BE2C (cell line): ENCODE results near the gene DKK1.

ENCODE experiments used
- DNase-seq: peaks from one replicate; pipeline ENCODE4 v3.0.0-alpha.2; 2020
- H3K27me3 ChIP-seq: fragments of 250-450 bp; sonication (Bioruptor Pico); 2 replicates; pipeline ENCODE4 v1.5.1; 2020; ENCODE audit warnings: mild to moderate bottlenecking
- H3K36me3 ChIP-seq: fragments of 250-450 bp; sonication (Bioruptor Pico); 2 replicates; pipeline ENCODE4 v1.5.1; 2020; ENCODE audit warnings: mild to moderate bottlenecking
- H3K4me1 ChIP-seq: fragments of 250-450 bp; sonication (Bioruptor Pico); 2 replicates; pipeline ENCODE4 v1.5.1; 2020
- H3K4me3 ChIP-seq: 2 replicates; pipeline ENCODE4 v1.5.1; 2011; ENCODE audit warnings: low read depth, low read length
- H3K9me3 ChIP-seq: fragments of 250-450 bp; sonication (Bioruptor Pico); 2 replicates; pipeline ENCODE4 v1.5.1; 2020
- CTCF ChIP-seq: IDR thresholded peaks from 2 replicates; pipeline ENCODE4 v1.5.1; 2012; ENCODE audit warnings: mild to moderate bottlenecking, low read depth, low read length

Gene DKK1

GRCh38 chr10:52318822-52319464 is 4.9 kb downstream of the DKK1 start:
- DNase-seq: no peak
- Histone ChIP-seq H3K4me3 (no peak overlapping the region), H3K9me3 (no peaks in the 10 kb centered on the region), H3K27me3 (no peaks in the 10 kb centered on the region), H3K4me1 (no peaks in the 10 kb centered on the region), H3K36me3 (no peaks in the 10 kb centered on the region)
- TF ChIP-seq CTCF: no peak

- Histone ChIP-seq H3K4me3 (no peak overlapping the region), H3K9me3 (no peaks in the 10 kb centered on the region), H3K27me3 (no peaks in the 10 kb centered on the region), H3K4me1 (no peaks in the 10 kb centered on the region), H3K36me3 (no peaks in the 10 kb centered on the region)
- TF ChIP-seq CTCF: no peak
- no peak for DNase-seq
Observed at GRCh38 chr10:52319926-52320325, 5.8 kb downstream of the DKK1 start.

GRCh38 chr10:52322323-52322722 is 8.2 kb downstream of the DKK1 start:
- no peak for DNase-seq
- no peaks in the 10 kb centered on the region for H3K9me3 ChIP-seq
- no peaks in the 10 kb centered on the region for H3K36me3 ChIP-seq
- no peak for TF ChIP-seq CTCF
- no peak overlapping the region for H3K4me3 ChIP-seq
- H3K27me3 ChIP-seq: no peaks in the 10 kb centered on the region
- no peaks in the 10 kb centered on the region for H3K4me1 ChIP-seq

GRCh38 chr10:52322936-52323335 is 8.9 kb downstream of the DKK1 start:
- Histone ChIP-seq H3K36me3 (no peaks in the 10 kb centered on the region), H3K9me3 (no peaks in the 10 kb centered on the region), H3K27me3 (no peaks in the 10 kb centered on the region), H3K4me3 (no peak overlapping the region), H3K4me1 (no peaks in the 10 kb centered on the region)
- DNase-seq: no peak
- no peak for TF ChIP-seq CTCF

- no peak for TF ChIP-seq CTCF
- Histone ChIP-seq H3K27me3 (no peaks in the 10 kb centered on the region), H3K36me3 (no peaks in the 10 kb centered on the region), H3K4me3 (no peak overlapping the region), H3K9me3 (no peaks in the 10 kb centered on the region), H3K4me1 (no peaks in the 10 kb centered on the region)
- no peak for DNase-seq
Observed at GRCh38 chr10:52326382-52326781, 12.3 kb downstream of the DKK1 start.

- no peaks in the 10 kb centered on the region for H3K4me1 ChIP-seq
Observed at GRCh38 chr10:52331638-52332364, 17.7 kb downstream of the DKK1 start.

More at GRCh38 chr10:52331638-52332364, 17.7 kb downstream of the DKK1 start:
- no peak overlapping the region for H3K4me3 ChIP-seq
- DNase-seq: no peak
- no peaks in the 10 kb centered on the region for H3K36me3 ChIP-seq
- H3K9me3 ChIP-seq: no peaks in the 10 kb centered on the region
- TF ChIP-seq CTCF: no peak
- no peaks in the 10 kb centered on the region for H3K27me3 ChIP-seq
